Nephron (organoid): Measurements from ENCODE around the gene CRACDL.

Experiments
- H3K27ac Mint-ChIP-seq, 3 experiments: 2 replicates each; pipeline ENCODE4 v1.8.0; 2020; ENCODE audit warnings: mixed read lengths in 3 of 3, mild to moderate bottlenecking in 2 of 3, moderate library complexity in 1 of 3
- H3K27me3 Mint-ChIP-seq: 2 replicates; pipeline ENCODE4 v1.8.0; 2021; ENCODE audit warnings: low read depth, mild to moderate bottlenecking, moderate library complexity, mixed read lengths
- H3K36me3 Mint-ChIP-seq: 2 replicates; pipeline ENCODE4 v1.8.0; 2020; ENCODE audit warnings: low read depth, mixed read lengths
- H3K4me1 Mint-ChIP-seq: 2 replicates; pipeline ENCODE4 v1.8.0; 2020; ENCODE audit warnings: mixed read lengths
- H3K4me3 Mint-ChIP-seq, 3 experiments: 2 replicates each; pipeline ENCODE4 v1.8.0; 2020; ENCODE audit warnings: mild to moderate bottlenecking in 3 of 3, mixed read lengths in 3 of 3, moderate library complexity in 2 of 3
- H3K9me3 Mint-ChIP-seq: 2 replicates; pipeline ENCODE4 v1.8.0; 2020; ENCODE audit warnings: mixed read lengths
- CTCF ChIP-seq, 3 experiments: fragments of 200-600 bp; sonication (generic); IDR thresholded peaks; one replicate each; pipeline ENCODE4 v1.5.0; 2021; ENCODE audit warnings: antibody characterized with exemption in 3 of 3; ENCODE audit not compliant: unreplicated experiment in 3 of 3

CRACDL gene

GRCh38 chr2:98903767-98904485 lies 32.1 kb downstream of the CRACDL start:
- H3K4me3 Mint-ChIP-seq: no peak overlapping the region
- no peaks in the 10 kb centered on the region for H3K36me3 Mint-ChIP-seq
- H3K27me3 Mint-ChIP-seq: peaks cover 8% of the 10 kb centered on the region
- H3K4me1 Mint-ChIP-seq: peaks cover 26% of the 10 kb centered on the region
- no peak overlapping the region for H3K27ac Mint-ChIP-seq
- no peak for TF ChIP-seq CTCF (IDR thresholded peaks at IDR 0.05; ENCODE audit: unreplicated experiment in 3 of 3)
- no peaks in the 10 kb centered on the region for H3K9me3 Mint-ChIP-seq

GRCh38 chr2:98903064-98903355 lies 33.0 kb downstream of the CRACDL start:
- Mint-ChIP-seq H3K4me1 (peaks cover 24% of the 10 kb centered on the region), H3K4me3 (no peak overlapping the region), H3K9me3 (no peaks in the 10 kb centered on the region), H3K27me3 (peaks cover 11% of the 10 kb centered on the region), H3K36me3 (no peaks in the 10 kb centered on the region), H3K27ac (no peak overlapping the region)
- no peak for TF ChIP-seq CTCF (IDR thresholded peaks at IDR 0.05; ENCODE audit: unreplicated experiment in 3 of 3)

- Mint-ChIP-seq H3K27ac (no peak overlapping the region), H3K36me3 (no peaks in the 10 kb centered on the region), H3K4me1 (peaks cover 21% of the 10 kb centered on the region), H3K27me3 (peaks cover 8% of the 10 kb centered on the region), H3K9me3 (no peaks in the 10 kb centered on the region), H3K4me3 (no peak overlapping the region)
- TF ChIP-seq CTCF (IDR thresholded peaks at IDR 0.05; ENCODE audit: unreplicated experiment in 3 of 3): no peak
These were observed 33.6 kb downstream of the CRACDL start for GRCh38 chr2:98902209-98903063.

- no peak for TF ChIP-seq CTCF (IDR thresholded peaks at IDR 0.05; ENCODE audit: unreplicated experiment in 3 of 3)
- Mint-ChIP-seq H3K27ac (no peak overlapping the region), H3K27me3 (peaks cover 8% of the 10 kb centered on the region), H3K36me3 (no peaks in the 10 kb centered on the region), H3K9me3 (no peaks in the 10 kb centered on the region), H3K4me1 (peaks cover 24% of the 10 kb centered on the region), H3K4me3 (no peak overlapping the region)
These were observed 34.3 kb downstream of the CRACDL start for GRCh38 chr2:98901702-98902101.

- peaks cover 28% of the 10 kb centered on the region for H3K4me1 Mint-ChIP-seq
- TF ChIP-seq CTCF (IDR thresholded peaks at IDR 0.05; ENCODE audit: unreplicated experiment in 3 of 3): no peak
- no peaks in the 10 kb centered on the region for H3K36me3 Mint-ChIP-seq
- peaks cover 8% of the 10 kb centered on the region for H3K27me3 Mint-ChIP-seq
- H3K9me3 Mint-ChIP-seq: no peaks in the 10 kb centered on the region
- no peak overlapping the region for H3K27ac Mint-ChIP-seq
- H3K4me3 Mint-ChIP-seq: no peak overlapping the region
These were observed 34.7 kb downstream of the CRACDL start for GRCh38 chr2:98901291-98901690.
